DOHH2 (cell line): ENCODE results near the gene VPS54.

Experiments used
- EZH2phosphoT487 ChIP-seq: fragments of 200-600 bp; sonication (generic); IDR thresholded peaks from 2 replicates; pipeline ENCODE4 v1.6.1; 2017; ENCODE audit warnings: borderline replicate concordance, mild to moderate bottlenecking, antibody characterized with exemption, low read length, moderate library complexity, mixed read lengths
- TF ChIP-seq, protein P1 (sequence below): fragments of 200-600 bp; sonication (generic); IDR thresholded peaks from one replicate; pipeline ENCODE4 v1.5.1; 2014; ENCODE audit warnings: antibody characterized with exemption, mild to moderate bottlenecking, low read depth, low read length; ENCODE audit not compliant: poor library complexity, severe bottlenecking

GRCh38 chr2:64049633-64050220 is 30.5 kb upstream of the VPS54 start:
- TF ChIP-seq, protein P1, sequence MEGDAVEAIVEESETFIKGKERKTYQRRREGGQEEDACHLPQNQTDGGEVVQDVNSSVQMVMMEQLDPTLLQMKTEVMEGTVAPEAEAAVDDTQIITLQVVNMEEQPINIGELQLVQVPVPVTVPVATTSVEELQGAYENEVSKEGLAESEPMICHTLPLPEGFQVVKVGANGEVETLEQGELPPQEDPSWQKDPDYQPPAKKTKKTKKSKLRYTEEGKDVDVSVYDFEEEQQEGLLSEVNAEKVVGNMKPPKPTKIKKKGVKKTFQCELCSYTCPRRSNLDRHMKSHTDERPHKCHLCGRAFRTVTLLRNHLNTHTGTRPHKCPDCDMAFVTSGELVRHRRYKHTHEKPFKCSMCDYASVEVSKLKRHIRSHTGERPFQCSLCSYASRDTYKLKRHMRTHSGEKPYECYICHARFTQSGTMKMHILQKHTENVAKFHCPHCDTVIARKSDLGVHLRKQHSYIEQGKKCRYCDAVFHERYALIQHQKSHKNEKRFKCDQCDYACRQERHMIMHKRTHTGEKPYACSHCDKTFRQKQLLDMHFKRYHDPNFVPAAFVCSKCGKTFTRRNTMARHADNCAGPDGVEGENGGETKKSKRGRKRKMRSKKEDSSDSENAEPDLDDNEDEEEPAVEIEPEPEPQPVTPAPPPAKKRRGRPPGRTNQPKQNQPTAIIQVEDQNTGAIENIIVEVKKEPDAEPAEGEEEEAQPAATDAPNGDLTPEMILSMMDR = peak; percentile 90
- no peak for TF ChIP-seq EZH2phosphoT487
